NCI-H524 treated with DMSO at 0.1 percent for 48 hours (cell line): ENCODE results near the gene STAB1.
"Not testable (repeated sequence)": the region's sequence is repeated elsewhere in the genome, so short reads cannot be mapped to it uniquely, and the experiment has no call there.

ENCODE experiments used
- DNase-seq: peaks from one replicate; lab custom pipeline; 2025; lab: John Stamatoyannopoulos, UW

The STAB1 gene

DNA sequence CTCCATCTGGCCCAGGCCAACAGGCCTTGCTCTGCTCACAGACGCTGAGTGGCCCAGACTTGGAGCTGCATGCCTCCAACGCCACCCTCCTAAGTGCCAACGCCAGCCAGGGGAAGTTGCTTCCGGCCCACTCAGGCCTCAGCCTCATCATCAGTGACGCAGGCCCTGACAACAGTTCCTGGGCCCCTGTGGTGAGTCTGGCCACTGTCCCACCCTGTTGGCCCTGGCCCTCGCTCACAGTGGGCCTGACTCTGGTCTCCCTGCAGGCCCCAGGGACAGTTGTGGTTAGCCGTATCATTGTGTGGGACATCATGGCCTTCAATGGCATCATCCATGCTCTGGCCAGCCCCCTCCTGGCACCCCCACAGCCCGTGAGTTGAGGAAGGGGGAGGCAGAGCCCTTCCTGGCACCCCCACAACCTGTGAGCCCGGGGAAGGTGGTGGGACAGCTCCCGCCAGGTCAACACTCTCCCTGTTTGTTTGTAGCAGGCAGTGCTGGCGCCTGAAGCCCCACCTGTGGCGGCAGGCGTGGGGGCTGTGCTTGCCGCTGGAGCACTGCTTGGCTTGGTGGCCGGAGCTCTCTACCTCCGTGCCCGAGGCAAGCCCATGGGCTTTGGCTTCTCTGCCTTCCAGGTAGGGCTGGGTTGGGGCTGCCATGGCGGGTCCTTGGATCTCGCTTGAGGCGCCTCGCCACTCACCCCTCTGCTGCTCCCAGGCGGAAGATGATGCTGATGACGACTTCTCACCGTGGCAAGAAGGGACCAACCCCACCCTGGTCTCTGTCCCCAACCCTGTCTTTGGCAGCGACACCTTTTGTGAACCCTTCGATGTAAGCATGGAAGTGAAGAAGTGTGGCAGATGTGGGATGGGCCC lies 28.5 kb downstream of the STAB1 start:
- no peak for DNase-seq

GRCh38 chr3:52524258-52524751 lies 29.2 kb downstream of the STAB1 start:
- DNase-seq = no peak

GRCh38 chr3:52524752-52525679 lies 29.9 kb downstream of the STAB1 start:
- no peak for DNase-seq

DNA sequence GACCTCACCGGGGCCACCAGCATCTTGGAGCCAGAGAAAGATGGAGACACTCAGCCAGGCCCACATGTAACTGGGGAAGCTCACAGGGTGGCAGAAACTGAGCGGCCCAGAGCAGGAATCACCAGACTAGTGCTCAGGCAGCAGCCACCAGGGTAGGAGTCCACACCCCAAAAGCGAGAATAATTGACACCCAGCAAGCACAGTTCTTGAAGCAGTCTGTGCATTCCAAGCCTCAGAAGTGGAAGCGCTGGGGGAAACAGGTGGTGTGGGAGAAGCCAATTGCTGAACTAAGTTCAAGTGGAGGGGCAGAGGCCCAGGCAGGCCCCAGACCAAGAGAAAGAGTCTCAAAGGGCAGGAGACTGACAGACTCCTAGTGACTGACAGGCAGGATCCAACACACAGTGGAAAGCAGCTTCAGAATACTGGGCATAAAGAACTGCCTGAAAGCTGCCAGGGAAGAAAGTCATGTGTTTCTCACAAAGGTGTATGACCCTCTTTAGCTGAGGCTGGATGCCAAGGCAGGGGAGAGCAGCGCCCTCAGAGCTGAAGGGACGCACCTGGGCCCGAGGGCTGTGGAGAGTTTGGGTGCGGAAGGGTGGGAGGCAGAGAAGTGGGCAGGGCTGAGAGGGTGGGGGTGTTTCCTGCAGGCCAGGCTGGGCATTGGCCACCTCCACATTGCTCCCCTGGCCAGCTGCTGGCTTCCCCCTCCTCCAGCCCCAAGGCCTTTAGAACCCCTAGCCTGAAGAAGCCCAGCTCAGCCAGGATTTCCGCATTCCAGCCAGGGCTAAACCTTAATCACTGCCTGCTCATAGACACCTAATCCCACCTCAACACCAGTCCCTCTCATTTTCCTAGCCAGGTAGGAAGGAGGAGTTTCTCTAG lies 30.8 kb downstream of the STAB1 start:
- DNase-seq = no peak

GRCh38 chr3:52526671-52527038 lies 31.5 kb downstream of the STAB1 start:
- not testable (repeated sequence) for DNase-seq

DNA sequence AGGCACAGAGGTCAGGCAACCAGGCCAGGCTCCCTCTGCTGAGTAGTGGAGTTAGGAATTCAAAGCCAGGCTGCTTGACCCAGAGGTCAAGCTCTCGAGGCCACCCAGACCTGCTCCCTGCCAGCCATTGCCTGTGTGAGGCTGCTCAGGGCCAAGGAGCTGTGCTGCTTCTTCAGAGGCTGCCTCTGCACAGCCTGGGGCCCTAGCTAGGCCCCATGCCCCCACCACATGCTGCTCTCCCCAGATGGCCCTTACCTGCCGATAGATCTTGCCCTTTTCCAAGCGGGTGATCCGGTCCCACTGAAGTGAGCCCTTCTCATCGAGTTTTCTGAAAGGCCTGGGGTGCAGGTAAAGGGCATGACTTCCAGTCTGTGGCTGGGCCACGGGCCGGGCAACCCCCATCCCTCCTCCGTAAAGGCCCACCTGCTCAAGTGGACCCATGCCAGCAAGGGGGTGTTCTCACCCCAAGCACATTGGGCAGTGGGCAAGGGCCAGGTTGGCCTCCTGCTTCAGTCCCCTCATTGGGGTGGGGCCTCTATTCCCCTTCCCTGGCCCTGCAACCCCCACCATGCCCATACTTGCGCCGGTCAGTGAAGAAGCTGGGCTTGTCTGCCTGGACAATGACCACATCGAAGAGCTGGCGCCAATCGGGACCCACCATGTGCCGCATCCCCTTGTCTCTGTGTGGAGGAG lies 32.0 kb downstream of the STAB1 start:
- no peak for DNase-seq

DNA sequence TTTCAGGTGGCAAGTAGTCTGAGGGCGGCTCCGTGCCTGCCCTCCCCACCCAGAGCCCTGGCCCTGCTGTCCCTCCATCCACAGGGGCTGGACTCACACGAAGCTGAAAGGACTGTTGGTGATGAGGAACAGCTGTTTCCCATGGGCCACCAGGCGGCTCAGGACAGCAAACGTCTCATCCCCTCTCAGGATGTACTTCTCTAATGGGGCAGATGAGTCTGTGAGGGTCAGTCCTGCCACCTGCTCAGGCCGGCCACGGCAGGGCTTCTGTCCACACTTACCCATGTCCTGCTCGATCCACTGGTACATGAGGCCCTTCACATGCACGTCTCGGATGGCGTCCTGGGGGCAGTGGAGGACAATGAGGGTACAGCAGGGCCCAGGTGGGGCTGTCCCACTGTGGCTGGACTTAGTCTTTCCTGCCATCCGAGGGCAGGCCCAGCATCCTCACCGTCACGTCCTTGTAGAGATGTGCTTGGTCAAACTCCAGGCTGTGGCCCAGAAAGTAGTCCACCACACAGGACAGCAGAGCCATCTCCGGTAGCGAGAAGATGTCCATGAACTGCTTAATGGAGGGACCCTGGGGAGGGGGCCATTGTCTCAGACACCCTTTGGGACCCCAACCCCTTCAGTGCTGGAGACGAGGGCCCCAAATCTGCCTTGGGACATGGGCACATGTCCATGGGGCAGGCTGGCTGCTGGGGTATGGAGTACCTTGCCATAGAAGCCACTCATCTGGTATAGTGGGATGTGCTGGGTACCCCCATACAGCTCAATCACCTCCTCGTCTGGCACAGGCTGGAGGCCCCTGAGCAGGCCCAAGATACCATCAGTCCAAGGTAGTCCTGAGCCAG lies 32.8 kb downstream of the STAB1 start:
- no peak for DNase-seq

DNA sequence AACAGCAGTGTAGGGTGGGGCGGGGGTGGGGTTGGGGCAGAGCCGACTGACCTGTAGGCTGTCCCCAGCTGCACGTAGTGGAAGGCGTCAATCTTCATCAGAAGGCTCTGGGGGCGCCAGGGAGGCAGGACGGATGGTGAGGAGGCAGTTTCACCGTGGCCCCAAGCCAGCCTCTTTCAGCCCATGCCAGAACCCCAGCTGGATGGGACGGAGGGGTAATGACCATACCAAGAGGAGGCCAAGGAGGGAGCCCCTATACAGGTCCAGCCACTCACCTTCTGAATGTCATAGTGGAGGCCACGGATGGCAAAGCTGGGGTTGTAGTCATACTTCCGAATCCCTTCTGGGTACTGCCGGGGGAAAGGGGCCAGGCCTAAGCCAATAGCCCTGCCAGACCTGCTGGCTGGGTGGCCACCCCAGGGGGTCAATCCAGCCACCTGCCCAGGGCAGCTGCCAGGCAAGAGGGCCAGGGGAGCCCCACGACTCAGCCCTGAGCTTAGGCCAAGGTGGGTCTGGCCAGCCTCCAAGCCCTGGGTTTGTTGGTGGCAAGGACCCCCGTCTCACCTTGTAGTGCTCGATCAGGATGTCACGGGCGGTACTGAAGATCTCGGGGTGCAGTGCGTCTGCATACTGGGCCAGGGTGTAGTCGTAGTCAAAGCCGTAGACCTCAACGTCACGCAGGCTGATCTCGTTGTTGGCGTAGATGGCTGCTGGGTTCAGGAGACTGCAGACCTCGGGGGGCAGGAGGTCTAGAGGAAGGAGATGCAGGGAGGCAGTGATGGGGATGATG lies 33.6 kb downstream of the STAB1 start:
- no peak for DNase-seq

- DNase-seq = no peak
These were observed 34.5 kb downstream of the STAB1 start for GRCh38 chr3:52529376-52530333.

- DNase-seq = no peak
These were observed 36.0 kb downstream of the STAB1 start for GRCh38 chr3:52530918-52531826.

DNA sequence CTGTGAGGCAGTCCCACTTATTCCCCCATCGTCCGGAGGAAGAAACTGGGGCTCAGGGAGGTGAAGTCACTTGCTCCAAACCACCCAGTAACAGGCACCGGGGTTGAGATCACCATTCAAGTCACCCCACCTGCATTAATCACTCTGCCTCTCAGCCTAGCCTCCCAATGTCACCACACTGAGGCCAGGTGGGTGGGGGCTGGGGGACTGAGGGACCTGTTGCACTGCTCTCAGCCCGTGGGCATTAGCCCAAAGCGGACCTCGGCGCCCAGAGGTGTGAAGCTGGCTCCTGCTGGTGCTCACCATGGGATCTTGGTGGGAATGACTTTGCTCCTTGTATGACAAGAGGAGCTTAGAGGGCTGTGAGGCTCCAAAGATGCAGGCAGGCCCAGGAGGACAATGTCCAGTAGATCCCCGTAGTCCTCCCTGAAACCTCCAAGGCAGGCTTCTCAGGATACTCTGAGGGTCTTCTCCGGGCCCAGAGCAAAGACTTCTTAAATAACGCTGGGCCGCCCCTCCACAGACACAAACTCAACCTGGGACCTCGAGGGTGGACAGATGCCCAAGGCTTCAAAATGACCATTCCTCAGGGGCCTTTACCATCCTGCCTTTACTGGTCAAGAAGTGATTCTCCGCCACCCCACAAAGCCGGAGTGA lies 36.9 kb downstream of the STAB1 start:
- no peak for DNase-seq

DNA sequence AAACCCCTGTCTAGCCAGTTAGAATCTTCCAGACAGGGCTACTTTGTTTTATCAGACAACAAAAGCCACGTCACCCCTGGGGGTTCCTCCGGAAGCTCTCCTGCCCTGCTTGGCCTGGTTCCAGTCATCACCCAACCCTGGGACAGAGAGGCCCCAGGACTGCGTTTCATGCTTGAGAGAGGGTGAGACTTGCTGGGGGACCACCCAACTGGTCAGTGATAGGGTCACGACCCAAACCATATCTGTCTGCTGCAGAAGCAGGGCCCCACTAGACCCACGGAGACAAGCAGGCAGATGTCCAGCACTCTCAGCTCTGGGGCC lies 37.3 kb downstream of the STAB1 start:
- no peak for DNase-seq

- no peak for DNase-seq
These were observed 37.9 kb downstream of the STAB1 start for GRCh38 chr3:52532838-52533622.

DNA sequence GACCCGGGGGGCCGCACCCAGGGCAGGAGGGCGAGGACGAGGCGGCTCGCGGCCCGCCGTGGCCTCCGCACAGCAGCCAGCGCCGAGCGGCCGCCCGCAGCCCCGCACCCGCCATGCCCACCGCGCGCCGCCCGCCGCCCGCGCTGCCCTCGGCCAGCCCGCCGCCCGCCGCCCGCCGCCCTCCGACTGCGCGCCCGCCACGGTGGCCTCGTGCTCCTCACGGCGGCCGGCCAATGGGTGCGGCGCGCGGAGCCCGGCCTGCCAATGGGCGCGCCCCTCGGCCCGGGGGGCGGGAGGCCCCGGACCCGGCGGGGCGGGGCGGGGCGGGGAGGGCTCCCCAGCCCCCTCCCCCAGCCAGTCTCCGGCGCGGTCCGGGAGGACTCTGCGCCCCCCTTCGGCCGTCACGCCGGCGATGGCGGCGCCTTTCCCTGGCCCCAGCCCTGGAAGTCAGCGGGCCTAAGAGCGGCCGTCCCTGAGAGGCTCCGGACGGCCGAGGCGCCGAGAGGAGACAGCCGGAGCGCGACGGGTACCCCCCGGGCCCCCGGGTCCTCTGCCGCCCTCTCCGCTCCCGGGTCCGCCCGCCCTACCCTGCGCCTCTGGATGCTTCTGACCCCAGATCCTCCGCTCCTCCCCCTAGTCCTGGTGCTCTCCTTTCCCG lies 38.6 kb downstream of the STAB1 start, which contains the start of gene NT5DC2:
TSS of gene NT5DC2 (minus strand) at position 235 of the 658 bp plus-strand sequence. CDS start at position 115, 120 bp downstream.
- no peak for DNase-seq
